ENCODE results near the gene AKR1C1.
"Not testable (repeated sequence)": the region's sequence is repeated elsewhere in the genome, so short reads cannot be mapped to it uniquely, and the experiment has no call there.

Gene AKR1C1

DNA sequence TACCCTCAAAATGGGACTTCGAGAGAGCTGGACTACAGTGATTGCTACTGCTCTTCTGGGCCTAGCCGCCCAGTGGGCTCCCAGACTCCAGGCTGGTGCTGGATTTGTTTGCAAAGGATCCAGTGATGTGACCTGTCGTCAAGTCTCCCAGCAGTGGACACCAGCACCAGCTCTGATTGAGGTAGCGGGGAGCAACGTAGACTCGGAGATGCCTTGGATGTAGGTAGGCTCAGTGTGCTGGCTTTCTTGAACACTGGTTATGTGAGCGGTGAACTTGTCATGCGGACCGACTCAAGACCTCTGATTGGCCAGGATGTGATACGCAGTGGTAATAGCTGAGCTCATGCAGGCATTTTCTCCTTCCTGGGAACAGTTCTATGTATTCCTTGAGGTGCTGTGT is 21.0 kb downstream of the AKR1C1 start:
- no peak for DNase-seq

DNA sequence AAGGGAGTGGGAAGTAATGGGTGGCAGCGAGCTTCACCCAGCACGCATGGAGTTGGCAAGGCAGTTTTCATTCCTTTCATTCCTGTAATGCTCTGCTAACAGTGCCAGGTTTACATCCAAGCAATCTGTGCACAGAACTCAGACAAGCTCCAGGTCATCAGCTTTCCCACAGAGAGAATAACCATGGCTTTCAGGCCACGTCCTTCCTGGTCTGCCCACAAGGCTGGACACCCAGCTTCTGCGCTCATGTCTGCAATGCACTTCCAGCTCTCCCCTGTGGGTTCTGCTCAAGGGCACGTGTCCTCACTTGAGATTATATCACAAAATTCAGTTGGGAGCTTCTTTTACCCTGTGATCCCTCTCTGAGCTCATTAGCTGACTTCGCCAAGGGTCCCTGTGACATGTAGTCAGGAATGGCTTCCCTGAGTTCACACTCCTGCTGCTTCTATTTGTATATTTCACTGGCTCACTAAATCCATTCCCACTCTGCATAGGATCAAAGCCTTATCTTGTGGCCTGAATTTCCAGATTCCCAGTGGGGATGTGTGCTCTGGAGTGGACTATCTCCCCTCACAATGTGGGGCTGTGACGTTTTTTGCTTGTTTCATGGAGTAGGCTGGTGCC is 21.9 kb downstream of the AKR1C1 start:
- DNase-seq: no peak

DNA sequence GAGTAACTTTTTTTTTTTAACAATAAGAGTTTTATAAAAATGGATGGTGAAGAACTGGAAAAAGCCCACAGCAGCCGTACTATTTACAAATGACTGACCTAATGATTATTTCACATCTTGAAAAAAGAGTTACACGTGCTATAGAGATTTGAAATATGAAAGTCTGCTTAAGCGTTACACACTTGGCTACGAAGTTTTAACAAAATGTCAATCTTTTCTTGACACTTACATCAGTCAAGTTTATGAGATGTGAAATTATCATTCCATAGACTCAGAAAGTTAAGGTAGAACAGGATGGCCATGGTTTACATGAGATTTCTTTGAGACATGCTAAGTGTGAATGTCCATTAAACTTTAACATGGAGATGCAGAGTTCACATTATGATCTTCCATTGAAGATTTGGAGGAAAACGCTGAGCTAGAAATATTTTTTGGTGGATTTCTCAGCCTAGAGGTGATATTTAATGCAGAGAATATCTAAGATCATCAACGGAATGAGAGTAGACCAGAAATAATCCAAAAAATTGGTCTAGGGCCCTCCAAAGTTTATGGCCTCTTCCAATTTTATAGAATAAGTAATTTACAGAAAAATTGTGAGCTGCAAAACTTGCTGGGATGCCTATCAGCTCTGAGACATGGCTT is 24.9 kb downstream of the AKR1C1 start:
- DNase-seq: not testable (repeated sequence)

DNA sequence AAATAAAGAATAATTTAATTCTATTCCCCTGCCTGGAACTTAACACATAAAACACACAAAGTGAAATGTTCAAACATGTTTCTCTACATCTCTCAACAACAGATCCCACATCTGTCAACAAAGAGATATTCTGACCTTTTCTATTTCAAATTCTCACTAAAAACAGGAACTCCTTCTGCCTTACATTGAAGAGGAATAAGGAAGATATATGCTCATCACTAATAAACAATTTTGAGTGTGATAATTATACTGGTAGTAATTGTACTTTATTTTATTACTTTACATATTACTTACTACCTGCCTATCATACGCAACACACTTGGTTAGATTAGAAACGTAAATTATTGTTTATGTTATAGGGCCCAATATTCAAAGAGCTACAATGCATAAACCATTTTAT is 27.0 kb downstream of the AKR1C1 start:
- DNase-seq: no peak

DNA sequence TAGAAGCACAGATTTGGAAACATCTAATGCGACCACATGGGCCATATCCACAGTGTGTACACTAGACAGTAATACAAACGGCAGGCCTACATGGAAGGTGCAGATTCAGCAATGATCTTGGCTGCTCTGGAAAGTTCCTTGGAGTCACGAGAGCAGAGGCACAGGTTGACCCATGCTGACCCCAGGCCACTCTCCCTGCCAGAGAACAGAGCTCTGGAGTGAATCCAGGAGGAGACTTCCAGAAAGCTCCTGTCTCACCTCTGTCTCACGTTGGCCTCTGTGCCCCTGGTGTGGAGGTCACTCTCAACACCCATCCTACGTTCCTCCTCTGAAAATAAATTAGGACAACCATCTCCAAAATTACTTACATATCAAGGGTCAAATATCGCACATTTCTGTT is 28.2 kb downstream of the AKR1C1 start:
- DNase-seq: not testable (repeated sequence)

DNA sequence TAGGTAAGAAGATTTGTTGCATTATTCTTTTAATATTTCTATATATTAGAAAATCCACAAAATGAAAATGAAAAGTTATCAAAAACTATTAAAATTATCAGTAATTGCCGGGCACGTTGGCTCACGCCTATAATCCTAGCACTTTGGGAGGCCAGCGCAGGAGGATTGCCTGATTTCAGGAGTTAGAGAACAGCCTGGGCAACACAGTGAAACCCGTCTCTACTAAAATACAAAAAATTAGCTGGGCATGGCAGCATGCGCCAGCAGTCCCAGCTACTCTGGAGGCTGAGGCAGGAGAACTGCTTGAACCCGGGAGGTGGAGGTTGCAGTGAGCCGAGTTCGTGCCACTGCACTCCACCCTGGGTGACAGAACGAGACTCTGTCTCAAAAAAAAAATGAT is 29.3 kb downstream of the AKR1C1 start:
- DNase-seq: not testable (repeated sequence)

DNA sequence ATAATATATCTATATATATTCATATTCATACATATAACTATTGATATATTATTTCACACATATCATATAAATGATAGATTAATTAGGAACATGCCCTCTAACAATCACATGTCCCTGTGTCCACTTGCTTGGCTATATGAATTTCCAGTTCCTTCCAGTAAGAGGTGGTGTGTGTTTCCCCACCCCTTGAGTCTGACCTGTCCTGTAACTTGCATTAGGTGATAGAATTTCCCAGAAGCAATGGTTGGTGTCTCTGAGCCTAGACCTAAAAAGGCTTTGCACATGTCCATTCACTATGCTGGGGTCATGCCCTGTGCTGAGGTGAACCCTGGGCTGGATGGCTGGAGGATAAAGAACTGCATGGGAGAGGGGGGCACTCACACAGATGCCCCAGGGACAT is 31.0 kb downstream of the AKR1C1 start:
- DNase-seq: not testable (repeated sequence)

DNA sequence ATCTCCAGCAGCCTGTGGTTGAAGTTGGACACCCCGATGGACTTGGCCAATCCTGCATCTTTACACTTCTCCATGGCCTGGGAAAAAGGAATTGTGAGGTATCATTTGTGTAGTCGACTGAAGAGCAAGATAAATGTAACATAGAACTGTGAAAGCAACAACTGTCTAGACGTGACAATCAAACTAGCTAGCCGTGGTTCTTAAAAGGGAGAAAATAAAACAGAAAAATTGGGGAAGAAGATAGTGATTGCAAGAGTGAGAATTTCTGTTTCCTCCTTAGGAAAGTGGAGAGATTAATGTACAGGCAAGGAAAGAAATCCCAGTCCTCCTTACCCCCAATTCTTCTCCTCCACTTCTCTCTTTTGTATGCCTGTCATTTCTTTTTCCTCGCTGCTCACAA is 35.5 kb downstream of the AKR1C1 start:
- DNase-seq: no peak

DNA sequence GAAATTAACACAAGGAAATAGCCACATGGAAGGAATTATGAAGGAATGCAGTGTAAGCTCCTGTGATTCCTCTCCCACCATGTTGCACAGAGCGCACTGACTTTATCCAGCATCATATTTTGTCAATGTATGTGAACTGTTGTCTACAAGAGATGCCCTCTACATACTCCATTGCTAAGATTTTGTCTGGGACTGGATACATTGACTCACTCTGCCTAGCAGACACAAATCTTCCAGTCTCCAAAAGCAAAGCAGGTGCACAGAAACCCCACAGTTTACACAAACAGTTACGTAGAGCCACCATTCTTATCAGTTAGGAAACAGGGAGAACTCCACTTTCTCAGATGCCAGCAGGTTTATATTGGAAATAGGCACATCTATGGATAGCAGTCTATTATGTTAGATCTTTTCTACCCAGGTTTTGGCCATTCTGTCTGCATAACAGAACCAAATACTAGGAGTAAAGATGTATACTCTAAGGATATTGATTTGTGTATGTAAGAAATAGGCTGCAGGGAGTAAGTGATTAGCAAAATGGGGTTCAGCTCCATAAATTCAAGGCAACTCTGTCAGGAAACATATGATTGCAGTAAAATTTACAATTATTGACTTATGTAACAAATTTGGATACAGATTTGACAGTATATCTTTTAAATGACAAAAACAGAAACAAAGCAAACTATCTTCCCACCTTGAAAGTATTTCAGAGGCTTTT is 39.0 kb downstream of the AKR1C1 start:
- no peak for DNase-seq

DNA sequence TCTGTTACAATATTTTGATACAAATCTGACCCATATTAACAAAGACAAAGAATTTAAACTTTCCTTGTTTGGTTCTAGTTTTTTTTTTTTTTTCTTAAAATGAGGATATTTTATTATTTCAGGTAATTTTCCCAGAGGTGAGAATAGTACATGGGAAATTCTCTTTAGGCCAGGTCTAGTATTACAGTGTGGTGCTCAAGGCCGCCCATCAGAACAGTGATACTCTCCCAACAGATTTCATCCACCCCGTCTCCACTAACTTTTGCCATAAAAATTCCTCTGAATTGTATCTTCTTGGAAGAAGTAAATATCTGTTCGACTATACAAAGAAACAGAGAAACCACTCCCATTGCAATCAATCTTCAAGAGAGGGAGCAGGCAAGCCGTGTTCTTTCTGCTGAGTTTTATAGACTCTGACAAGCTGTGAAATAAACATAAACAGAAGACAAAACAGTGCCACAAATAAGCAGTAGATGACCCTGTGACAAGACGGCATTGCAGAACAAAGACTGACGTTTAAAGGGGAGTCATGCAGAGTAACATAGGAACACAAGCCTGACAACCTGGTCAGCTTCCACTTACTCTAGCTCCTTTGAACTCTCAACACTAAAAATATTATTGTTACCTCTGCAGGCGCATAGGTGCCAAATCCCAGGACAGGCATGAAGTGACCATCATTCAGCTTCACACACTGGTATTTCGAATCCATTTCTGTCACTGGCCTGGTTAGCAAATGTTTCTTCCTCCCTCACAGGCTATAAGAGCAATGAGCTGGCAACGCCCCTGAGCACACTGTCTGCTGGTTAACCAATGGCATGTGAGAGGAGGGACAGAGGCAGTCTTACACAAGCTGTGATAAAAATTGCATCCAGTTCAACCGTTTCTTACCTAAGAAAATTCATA is 40.2 kb downstream of the AKR1C1 start, which contains the start of gene AKR1C2:
TSS of gene AKR1C2 (minus strand) at position 731 of the 903 bp plus-strand sequence. CDS start at position 709, 22 bp downstream.
- not testable (repeated sequence) for DNase-seq

DNA sequence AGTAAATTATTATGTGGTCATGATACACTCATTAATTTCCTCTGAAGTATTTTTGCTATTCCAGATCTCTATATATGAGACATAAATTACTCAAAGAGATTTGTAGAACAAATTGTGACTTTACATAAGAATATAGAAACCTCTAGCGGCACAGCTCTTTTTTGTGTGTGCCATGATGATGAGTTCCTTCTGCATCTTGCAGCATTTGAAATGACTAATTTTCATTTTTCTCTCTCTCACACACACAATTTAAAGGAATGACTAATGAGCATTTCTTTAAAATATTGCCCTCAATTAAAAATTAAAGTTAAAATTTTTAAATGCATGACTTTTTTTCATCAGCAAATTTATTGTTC is 40.8 kb downstream of the AKR1C1 start:
- DNase-seq: not testable (repeated sequence)

DNA sequence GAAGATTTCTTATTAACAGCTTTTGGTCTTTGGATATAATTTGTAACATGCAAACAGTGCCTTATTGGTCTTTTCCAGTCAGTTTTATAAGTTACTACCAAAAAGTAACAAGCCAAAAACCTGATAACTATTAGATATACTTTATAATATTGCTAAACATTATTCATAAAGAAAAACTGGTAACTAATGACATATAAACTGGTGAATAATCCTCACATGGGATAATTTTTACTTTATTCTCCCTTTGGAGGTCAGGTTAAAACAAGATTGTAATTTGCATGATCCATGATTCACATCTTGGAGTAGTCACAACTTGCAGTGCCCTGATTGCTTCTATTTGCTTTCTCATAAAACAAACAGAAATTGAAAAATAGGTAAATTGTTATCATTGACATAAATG is 41.3 kb downstream of the AKR1C1 start:
- DNase-seq: not testable (repeated sequence)

DNA sequence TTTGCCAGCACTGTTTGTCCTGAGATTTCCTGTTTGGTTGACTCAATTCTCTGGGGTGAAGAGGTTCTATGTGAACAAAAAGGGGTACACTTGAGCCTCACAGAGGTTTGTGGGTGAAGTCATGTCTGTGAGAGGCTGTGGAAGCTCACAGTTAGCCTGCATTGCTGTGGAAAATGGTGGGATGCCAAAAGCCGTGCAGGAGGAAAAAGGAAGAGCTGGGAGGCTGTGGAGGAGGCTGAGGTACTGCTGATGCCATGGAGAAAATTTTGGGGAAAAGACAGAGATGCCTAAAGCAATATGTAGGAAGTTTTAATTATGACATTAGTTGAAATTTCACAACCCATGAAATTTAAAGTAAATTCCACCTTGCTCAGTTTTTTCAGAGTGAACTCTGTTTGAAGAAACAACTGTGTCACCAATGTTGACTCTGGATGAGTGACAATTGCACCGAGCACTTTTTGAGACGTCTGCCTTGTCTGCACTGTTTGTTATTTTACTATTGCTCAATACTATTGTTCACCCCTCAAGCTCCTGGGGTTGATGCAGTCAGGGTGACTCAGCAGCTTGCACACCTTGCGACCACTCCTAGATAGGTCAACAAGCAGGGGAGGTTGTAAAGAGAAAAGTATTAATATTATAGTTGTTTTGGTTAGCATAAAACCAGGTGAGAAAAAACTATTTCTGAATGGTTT is 45.8 kb downstream of the AKR1C1 start:
- not testable (repeated sequence) for DNase-seq

DNA sequence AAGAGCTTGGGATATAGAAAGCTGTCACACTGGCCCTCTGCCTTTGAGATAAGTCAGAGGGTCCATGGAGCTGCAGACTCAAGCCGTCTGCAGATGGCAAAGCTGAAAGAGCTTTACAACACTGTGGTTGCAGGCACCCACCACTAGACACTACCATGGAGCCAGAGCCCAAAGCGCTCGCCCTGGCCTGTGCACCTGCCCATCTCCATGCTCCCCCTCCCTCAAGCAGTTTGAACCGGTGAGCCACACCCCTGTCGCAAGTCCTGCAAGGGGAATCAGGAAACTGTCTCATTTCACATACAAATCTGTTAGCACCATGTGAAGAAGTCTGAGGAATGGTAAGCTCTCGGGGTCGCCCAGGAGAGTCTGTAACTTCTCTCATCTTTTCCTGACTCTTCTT is 46.8 kb downstream of the AKR1C1 start:
- DNase-seq: not testable (repeated sequence)

DNA sequence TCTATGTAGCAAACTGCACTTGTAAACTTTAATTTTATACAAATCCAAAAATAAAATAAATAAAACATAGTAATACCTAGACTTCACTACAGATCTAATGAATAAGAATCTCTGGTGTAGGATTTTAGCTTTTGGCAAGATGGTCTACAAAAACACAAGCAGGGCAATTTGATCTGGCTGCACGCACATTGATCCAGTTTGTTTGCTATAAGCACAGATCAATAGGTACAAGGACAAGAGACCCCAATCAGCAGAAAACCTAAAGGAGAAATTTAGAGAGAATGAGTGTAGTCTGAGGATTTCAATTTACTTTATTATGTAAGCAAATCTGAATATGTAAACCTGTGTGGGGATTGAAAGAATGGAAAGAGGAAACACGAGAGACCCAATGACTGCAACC is 48.2 kb downstream of the AKR1C1 start:
- not testable (repeated sequence) for DNase-seq

DNA sequence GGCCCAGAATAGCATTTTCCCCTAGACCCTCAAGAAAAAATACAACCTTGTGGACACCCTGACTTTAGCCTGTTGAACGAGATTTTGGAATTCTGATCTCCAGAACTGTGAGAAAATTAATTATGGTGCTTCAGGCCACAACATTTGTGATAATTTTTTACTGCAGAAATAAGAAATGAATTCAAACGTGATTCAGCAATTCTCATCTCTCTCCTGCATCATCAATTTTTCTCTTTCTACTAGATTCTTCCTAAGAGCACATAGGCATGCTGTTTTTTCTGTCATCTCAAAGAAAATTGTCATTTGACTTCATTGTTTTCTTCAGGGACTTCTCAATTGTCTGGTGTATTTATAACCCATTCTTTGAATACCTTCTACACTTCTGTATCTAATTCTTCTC is 49.4 kb downstream of the AKR1C1 start:
- no peak for DNase-seq

DNA sequence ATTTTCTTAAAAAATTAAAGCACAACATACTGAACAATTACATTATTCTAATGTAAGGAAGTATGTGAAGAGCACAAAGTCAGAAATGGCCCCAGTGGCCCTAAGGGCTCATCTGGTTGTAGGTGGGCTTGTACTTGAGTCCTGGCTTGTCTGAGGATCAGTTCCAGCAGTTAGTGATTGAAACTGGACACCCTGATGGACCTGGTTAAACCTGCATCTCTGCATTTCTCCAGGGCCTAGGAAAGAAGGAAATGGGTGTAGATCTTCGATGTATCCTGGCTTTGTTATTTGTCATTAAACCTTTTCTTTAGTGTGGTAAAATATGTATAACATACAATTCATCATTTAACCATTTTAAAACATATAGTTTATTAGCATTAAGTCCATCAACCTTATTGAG is 50.2 kb downstream of the AKR1C1 start:
- DNase-seq: no peak

DNA sequence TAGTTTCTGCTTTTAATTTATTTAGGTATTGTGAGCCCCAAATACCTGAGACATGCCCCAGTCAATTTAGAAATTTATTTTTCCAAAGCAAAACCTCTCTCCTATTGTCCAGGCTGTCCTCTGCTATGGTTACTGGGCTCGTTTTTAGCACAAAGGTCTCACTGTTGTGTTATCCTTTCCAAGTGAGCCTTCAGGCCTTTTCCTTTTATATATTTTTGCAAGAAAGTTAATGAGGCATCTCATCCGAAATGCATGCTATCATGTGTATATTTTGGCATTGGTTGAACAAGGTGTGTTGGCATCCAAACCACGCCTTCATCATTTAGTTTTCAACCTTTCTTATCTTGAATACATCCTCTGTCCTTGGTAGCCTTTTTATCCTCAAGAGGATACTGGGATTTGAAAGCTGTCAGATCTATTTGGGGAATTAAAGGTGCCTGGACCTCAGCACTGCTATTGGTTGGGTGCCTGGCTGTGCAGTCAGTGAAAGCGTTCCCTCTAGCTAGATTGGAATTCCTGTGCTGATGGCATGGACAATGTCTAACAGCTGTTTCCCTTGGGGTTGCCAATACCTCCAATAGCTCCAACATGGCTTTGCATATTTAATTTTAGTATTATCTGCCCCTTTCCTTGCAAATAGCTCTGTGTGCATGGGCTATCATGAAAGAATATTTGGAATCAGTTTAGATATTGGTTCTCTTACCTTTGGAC is 51.1 kb downstream of the AKR1C1 start:
- not testable (repeated sequence) for DNase-seq

DNA sequence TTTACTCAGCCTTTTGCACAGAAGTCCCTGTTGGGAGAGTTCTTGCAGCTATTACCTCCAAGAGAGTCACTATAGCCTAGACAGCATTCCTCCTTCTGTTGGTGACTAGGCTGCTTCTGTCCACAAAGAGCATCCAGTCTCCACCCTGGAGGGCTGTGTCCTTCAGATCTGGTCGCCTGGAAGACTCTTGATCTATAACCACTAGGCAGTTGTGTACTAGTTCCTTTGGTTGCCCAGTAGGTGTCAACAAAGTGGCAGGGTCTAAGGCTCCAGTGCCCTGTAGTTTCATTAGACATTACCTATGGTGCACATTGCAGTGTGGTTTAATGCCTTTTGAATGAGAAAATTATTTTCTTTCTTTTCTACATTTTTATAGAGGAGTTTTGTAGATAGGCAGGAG is 51.7 kb downstream of the AKR1C1 start:
- no peak for DNase-seq

DNA sequence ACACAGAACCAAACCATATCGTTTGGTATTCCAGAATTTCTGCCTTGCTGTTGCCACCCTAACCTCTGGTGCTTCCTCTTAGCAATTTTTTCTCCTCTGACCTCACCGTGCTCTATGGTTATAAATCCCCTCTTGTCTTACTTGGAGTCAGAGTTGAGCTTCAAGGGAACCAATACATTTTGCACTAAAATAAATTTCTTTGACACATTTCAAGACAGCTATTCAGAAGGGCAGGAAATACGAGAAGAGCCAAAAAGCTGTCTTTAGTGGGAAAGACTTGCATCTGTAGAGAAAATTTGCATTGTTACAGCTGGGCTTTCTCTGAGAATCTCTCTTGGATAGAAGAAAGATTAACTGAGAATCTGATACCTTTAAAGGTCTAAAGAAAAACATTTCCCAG is 54.9 kb downstream of the AKR1C1 start:
- no peak for DNase-seq

DNA sequence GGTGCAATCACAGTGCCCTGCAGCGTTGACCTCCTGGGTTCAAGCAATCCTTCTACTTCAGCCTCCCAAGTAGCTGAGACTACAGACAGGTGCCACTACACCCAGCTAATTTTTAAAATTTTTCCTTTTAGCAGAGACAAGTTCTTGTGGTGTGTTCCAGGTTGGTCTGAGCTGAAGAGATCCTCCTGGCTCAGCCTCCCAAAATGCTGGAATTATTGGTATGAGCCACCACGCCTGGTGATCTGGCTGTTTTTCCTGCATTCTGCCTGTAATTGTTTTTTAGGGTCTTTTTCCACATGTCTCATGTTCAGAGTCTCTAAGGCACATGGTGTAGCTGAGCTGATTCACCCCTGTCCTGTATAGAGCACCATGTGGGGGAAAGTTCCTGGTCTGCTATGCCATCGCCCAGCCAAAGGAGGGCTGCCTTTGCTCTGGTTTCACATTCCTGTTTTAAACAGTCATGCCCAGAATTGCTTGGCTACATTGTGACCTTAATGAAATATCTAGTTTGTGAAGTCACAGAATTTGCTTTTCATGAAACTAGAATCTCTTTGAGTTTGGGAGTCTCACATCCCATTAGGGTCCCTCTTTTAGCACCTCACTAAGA is 55.6 kb downstream of the AKR1C1 start:
- not testable (repeated sequence) for DNase-seq
